HEK293T (cell line): Measurements from ENCODE around the gene MYRF.

Source experiments
- ARNT ChIP-seq: fragments of 450-650 bp; IDR thresholded peaks from 2 replicates; pipeline ENCODE4 v1.6.1; 2017; ENCODE audit warnings: mild to moderate bottlenecking
- BHLHE40 ChIP-seq: fragments of 450-650 bp; IDR thresholded peaks from 2 replicates; pipeline ENCODE4 v1.6.1; 2016; ENCODE audit warnings: mild to moderate bottlenecking, moderate library complexity, borderline replicate concordance
- ELF4 ChIP-seq: fragments of 450-650 bp; IDR thresholded peaks from 2 replicates; pipeline ENCODE4 v1.6.1; 2017; ENCODE audit warnings: antibody characterized with exemption
- FOXA1 ChIP-seq: fragments of 450-650 bp; IDR thresholded peaks from 2 replicates; pipeline ENCODE4 v1.6.1; 2016; ENCODE audit warnings: mild to moderate bottlenecking
- FOXM1 ChIP-seq: fragments of 450-650 bp; IDR thresholded peaks from 2 replicates; pipeline ENCODE4 v1.6.1; 2017; ENCODE audit warnings: mild to moderate bottlenecking, borderline replicate concordance
- HDGF ChIP-seq: fragments of 450-650 bp; IDR thresholded peaks from 2 replicates; pipeline ENCODE4 v1.6.1; 2017; ENCODE audit warnings: antibody characterized with exemption, borderline replicate concordance
- LEF1 ChIP-seq: fragments of 450-650 bp; IDR thresholded peaks from 2 replicates; pipeline ENCODE4 v1.6.1; 2017; ENCODE audit warnings: mild to moderate bottlenecking, borderline replicate concordance
- NFRKB ChIP-seq: fragments of 450-650 bp; IDR thresholded peaks from 2 replicates; pipeline ENCODE4 v1.6.1; 2016; ENCODE audit warnings: mild to moderate bottlenecking, moderate library complexity
- SP1 ChIP-seq: fragments of 450-650 bp; IDR thresholded peaks from 2 replicates; pipeline ENCODE4 v1.6.1; 2017
- SUZ12 ChIP-seq: fragments of 450-650 bp; IDR thresholded peaks from 2 replicates; pipeline ENCODE4 v1.6.1; 2016; ENCODE audit warnings: mild to moderate bottlenecking
- TF ChIP-seq, protein P1 (sequence below): fragments of 450-650 bp; IDR thresholded peaks from 2 replicates; pipeline ENCODE4 v1.6.1; 2016

DNA sequence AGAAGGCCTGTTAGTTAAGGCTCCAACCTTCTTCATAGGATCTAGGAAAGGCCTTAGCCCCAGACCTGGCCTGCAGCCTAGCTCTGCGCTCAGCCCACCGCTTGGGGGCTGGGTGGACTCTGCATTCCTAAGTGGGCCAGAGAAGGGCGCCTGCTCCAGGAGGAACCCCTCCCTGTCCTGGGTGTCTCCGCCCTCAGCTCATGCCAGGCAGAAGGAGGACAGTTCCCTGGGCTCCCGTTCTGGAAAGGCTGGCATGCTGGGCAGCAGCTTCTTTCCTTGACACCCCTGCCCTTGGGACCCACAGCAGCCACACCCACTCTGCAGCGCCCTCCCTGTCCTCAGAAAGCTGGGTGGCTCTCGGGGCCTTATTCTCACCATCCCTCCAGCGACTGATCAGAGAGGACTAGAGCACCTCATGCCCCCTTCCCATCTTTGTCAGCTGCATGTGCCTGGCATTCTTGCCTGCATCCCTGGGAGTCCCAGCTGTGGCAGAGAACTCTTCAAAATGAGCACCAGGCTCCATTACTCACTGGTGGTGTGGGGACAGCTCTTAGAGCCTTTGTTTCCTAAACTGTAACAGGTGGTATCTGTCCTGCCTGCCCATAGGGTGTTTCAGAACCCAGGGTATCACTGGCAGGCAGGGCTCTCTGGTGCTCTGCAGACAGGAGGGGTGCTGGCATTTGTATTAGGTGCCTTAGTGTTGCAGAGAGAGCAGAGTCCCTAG lies 20.3 kb upstream of the MYRF start:
- no peak for TF ChIP-seq ARNT
- no peak for TF ChIP-seq FOXM1
- no peak for TF ChIP-seq HDGF
- no peak for TF ChIP-seq LEF1
- TF ChIP-seq NFRKB: no peak
- TF ChIP-seq FOXA1: no peak
- TF ChIP-seq BHLHE40: no peak
- no peak for TF ChIP-seq SUZ12
- TF ChIP-seq, protein P1, sequence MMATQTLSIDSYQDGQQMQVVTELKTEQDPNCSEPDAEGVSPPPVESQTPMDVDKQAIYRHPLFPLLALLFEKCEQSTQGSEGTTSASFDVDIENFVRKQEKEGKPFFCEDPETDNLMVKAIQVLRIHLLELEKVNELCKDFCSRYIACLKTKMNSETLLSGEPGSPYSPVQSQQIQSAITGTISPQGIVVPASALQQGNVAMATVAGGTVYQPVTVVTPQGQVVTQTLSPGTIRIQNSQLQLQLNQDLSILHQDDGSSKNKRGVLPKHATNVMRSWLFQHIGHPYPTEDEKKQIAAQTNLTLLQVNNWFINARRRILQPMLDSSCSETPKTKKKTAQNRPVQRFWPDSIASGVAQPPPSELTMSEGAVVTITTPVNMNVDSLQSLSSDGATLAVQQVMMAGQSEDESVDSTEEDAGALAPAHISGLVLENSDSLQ: no peak
- TF ChIP-seq SP1: no peak
- no peak for TF ChIP-seq ELF4
